GM23338 (cell line): ENCODE results near the gene CCSER2.
"Not testable (repeated sequence)": the region's sequence is repeated elsewhere in the genome, so short reads cannot be mapped to it uniquely, and the experiment has no call there.

ENCODE experiments used
- EZH2 ChIP-seq: fragments of 200-600 bp; sonication (generic); IDR thresholded peaks from one replicate; pipeline ENCODE4 v1.8.0; 2017; ENCODE audit warnings: antibody characterized with exemption, mild to moderate bottlenecking, low read depth; ENCODE audit not compliant: unreplicated experiment
- EZH2phosphoT487 ChIP-seq: fragments of 200-600 bp; sonication (generic); IDR thresholded peaks from one replicate; pipeline ENCODE4 v1.8.1; 2018; ENCODE audit warnings: antibody characterized with exemption; ENCODE audit not compliant: unreplicated experiment
- JUNB ChIP-seq: IDR thresholded peaks from one replicate; pipeline ENCODE4 v1.6.1; 2016; ENCODE audit warnings: antibody characterized with exemption; ENCODE audit not compliant: unreplicated experiment
- POLR2AphosphoS5 ChIP-seq: IDR thresholded peaks from 2 replicates; pipeline ENCODE4 v1.6.1; 2016; ENCODE audit warnings: antibody characterized with exemption, low read depth
- ZNF331 ChIP-seq: fragments of 250-450 bp; sonication (Bioruptor Pico); IDR thresholded peaks from 2 replicates; pipeline ENCODE4 v1.5.0; 2020; ENCODE audit warnings: low read depth, mild to moderate bottlenecking, moderate library complexity
- TF ChIP-seq, protein P1 (sequence below), 2 experiments: fragments of 200-600 bp in 1 of 2; sonication (generic) in 1 of 2; conservative IDR thresholded peaks; 2 replicates each; pipeline versions ENCODE4 v1.5.1 to v1.6.1; 2016 to 2017; ENCODE audit warnings: antibody characterized with exemption in 2 of 2, low read depth in 2 of 2, mild to moderate bottlenecking in 2 of 2, moderate library complexity in 1 of 2
- TF ChIP-seq, protein P2 (sequence below): IDR thresholded peaks from one replicate; pipeline ENCODE4 v1.6.1; 2018; ENCODE audit warnings: antibody characterized with exemption; ENCODE audit not compliant: unreplicated experiment

DNA sequence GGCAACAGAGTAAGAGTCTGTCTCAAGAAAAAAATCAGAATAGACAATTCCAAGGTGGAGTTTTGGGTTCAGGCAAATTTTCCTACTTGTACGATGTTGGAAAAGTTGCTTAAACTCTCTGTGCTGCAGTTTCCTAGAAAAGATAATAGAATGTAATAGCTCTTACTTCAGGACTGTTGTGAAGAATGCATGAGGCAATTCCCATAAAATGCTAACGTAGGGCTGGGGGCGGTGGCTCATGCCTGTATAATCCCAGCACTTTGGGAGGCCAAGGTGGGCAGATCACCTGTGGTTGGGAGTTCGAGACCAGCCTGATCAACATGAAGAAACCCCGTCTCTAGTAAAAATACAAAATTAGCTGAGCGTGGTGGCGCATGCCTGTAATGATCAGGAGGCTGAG is 121.0 kb downstream of the CCSER2 start:
- TF ChIP-seq, protein P1, sequence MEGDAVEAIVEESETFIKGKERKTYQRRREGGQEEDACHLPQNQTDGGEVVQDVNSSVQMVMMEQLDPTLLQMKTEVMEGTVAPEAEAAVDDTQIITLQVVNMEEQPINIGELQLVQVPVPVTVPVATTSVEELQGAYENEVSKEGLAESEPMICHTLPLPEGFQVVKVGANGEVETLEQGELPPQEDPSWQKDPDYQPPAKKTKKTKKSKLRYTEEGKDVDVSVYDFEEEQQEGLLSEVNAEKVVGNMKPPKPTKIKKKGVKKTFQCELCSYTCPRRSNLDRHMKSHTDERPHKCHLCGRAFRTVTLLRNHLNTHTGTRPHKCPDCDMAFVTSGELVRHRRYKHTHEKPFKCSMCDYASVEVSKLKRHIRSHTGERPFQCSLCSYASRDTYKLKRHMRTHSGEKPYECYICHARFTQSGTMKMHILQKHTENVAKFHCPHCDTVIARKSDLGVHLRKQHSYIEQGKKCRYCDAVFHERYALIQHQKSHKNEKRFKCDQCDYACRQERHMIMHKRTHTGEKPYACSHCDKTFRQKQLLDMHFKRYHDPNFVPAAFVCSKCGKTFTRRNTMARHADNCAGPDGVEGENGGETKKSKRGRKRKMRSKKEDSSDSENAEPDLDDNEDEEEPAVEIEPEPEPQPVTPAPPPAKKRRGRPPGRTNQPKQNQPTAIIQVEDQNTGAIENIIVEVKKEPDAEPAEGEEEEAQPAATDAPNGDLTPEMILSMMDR (conservative IDR thresholded peaks at IDR 0.05; ENCODE audit: low read depth in 2 of 2) = not testable (repeated sequence)
- TF ChIP-seq, protein P2, sequence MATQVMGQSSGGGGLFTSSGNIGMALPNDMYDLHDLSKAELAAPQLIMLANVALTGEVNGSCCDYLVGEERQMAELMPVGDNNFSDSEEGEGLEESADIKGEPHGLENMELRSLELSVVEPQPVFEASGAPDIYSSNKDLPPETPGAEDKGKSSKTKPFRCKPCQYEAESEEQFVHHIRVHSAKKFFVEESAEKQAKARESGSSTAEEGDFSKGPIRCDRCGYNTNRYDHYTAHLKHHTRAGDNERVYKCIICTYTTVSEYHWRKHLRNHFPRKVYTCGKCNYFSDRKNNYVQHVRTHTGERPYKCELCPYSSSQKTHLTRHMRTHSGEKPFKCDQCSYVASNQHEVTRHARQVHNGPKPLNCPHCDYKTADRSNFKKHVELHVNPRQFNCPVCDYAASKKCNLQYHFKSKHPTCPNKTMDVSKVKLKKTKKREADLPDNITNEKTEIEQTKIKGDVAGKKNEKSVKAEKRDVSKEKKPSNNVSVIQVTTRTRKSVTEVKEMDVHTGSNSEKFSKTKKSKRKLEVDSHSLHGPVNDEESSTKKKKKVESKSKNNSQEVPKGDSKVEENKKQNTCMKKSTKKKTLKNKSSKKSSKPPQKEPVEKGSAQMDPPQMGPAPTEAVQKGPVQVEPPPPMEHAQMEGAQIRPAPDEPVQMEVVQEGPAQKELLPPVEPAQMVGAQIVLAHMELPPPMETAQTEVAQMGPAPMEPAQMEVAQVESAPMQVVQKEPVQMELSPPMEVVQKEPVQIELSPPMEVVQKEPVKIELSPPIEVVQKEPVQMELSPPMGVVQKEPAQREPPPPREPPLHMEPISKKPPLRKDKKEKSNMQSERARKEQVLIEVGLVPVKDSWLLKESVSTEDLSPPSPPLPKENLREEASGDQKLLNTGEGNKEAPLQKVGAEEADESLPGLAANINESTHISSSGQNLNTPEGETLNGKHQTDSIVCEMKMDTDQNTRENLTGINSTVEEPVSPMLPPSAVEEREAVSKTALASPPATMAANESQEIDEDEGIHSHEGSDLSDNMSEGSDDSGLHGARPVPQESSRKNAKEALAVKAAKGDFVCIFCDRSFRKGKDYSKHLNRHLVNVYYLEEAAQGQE = not testable (repeated sequence)
- not testable (repeated sequence) for TF ChIP-seq EZH2; EZH2phosphoT487; JUNB; POLR2AphosphoS5; ZNF331 (CRISPR knock-in tag)
